T-helper 1 cell treated with Interleukin-12 subunit alpha and Interleukin-12 subunit beta and Interleukin-4 antibody, amounts not matched to agents 30 μg/mL and 1 μg/mL, for 36 hours (primary cell): Measurements from ENCODE around the gene ROBO4.

Experiments
- H3K27ac Mint-ChIP-seq: one replicate; pipeline ENCODE4 v1.8.0; 2021; ENCODE audit warnings: mild to moderate bottlenecking, mixed read lengths
- H3K27me3 Mint-ChIP-seq: one replicate; pipeline ENCODE4 v1.8.0; 2021; ENCODE audit warnings: low read depth, mixed read lengths
- H3K36me3 Mint-ChIP-seq: one replicate; pipeline ENCODE4 v1.8.0; 2021; ENCODE audit warnings: low read depth, mixed read lengths
- H3K4me1 Mint-ChIP-seq: one replicate; pipeline ENCODE4 v1.8.0; 2021; ENCODE audit warnings: low read depth, mixed read lengths
- H3K4me3 Mint-ChIP-seq: one replicate; pipeline ENCODE4 v1.8.0; 2021; ENCODE audit warnings: mild to moderate bottlenecking, moderate library complexity, mixed read lengths
- H3K9me3 Mint-ChIP-seq: one replicate; pipeline ENCODE4 v1.8.0; 2021; ENCODE audit warnings: mixed read lengths

ROBO4 gene

DNA sequence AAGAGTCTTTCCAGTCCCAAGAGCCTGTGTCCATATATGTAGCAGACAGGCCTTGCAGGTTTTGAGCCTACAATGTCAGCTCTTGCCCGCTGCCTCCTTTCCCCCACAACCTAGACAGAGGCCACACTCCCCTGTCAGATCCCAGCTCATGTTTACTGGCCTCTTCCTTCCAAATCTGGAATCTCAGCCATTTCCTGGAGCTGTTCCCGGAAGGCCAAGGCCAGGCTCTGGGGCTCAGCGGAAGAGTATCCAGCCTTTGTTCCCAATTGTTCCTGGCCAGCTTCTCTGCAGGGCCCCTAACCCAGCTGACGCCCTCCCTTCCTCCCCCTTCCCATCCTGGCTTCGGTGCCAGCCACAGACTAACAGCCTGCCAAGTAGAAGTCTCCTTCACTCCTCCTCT, 1.0 kb upstream of the ROBO4 start:
- Mint-ChIP-seq H3K27ac (no peak overlapping the region), H3K4me3 (no peak overlapping the region), H3K9me3 (no peaks in the 10 kb centered on the region), H3K4me1 (peaks cover 5% of the 10 kb centered on the region), H3K27me3 (peaks cover 26% of the 10 kb centered on the region), H3K36me3 (no peaks in the 10 kb centered on the region)

DNA sequence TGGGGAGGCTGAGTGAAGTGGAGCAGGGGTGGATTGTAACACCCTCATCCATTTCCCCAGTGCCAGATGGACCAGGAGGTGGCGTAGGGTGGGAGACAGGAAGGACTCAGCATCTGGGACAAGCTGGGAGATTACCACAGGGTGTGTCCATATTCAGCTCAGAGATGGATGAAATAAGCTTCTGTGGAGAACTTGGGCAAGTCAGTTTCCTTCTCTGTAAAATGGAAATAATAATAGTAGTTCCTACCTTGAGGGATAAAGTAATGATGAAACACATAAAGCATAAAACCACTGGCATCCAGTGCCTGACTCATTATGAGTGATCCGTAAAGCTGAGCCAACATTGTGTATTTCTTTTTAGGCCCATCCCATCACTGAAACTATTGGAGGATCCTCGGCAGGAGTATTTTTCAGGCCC, 607 bp upstream of the ROBO4 start:
- H3K27ac Mint-ChIP-seq = no peak overlapping the region
- no peaks in the 10 kb centered on the region for H3K36me3 Mint-ChIP-seq
- peaks cover 26% of the 10 kb centered on the region for H3K27me3 Mint-ChIP-seq
- peaks cover 5% of the 10 kb centered on the region for H3K4me1 Mint-ChIP-seq
- H3K9me3 Mint-ChIP-seq = no peaks in the 10 kb centered on the region
- no peak overlapping the region for H3K4me3 Mint-ChIP-seq

DNA sequence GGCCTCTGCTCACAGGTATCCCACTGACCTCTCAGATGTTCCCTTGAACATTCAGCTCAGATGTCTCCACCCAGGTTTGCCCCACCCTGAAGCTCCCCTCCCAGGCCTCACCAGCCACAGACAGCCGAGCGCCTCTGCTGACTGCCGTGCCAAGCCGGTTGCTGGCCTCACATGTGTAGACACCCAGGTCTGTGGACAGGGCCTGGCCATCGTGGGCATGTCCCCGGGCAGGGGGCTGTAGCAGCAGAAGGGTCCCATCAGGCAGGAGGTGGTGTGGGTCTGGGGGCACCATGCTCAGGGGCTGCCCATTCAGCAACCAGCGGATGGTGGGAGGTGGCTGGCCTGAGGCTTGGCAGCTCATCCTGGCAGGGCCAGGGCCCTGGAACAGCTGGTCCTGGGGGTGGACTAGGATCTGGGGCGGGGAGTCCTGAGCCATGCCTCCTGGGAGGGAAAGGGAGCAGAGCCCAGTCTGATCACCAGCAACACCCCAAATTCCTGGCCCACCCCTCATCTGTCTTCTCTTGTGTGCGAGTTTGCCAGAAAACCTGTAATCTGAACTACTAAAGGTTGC, 759 bp downstream of the ROBO4 start:
- Mint-ChIP-seq H3K4me1 (peaks cover 5% of the 10 kb centered on the region), H3K4me3 (no peak overlapping the region), H3K36me3 (no peaks in the 10 kb centered on the region), H3K9me3 (no peaks in the 10 kb centered on the region), H3K27ac (no peak overlapping the region), H3K27me3 (peaks cover 21% of the 10 kb centered on the region)

DNA sequence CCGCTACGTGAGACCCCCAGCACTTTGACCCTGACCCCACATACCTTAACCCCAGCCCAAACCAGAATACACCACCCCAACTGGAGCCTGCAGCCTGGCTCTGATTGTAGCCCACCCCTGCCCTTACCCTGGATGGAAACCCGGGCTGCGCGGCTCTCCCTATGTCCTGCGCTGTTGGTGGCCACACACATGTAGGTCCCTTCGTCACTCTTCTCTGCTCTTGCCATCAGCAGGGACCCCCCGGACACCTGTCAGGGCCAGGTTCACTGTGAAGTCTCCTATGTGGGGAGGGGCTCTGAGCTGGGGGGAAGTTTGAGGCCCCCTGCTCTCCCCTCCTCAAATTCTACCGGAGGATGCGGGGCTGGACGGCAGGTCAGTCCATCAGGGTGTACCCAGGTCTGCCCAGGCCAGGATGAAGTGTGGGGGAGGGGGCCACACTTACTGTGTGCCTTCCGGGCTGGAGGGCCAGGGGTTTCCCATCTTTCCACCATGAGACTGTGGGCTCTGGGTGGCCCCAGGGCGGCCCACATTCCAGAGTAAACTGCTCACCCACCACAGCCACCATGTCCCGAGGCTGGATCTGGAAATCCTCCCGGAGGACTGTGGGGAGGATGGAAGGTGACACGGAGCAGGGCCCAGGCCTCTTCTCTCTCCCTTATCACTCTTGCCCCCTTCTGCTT, 1.5 kb downstream of the ROBO4 start:
- Mint-ChIP-seq H3K4me1 (peaks cover 5% of the 10 kb centered on the region), H3K36me3 (no peaks in the 10 kb centered on the region), H3K9me3 (no peaks in the 10 kb centered on the region), H3K27me3 (peaks cover 14% of the 10 kb centered on the region), H3K27ac (no peak overlapping the region), H3K4me3 (no peak overlapping the region)

DNA sequence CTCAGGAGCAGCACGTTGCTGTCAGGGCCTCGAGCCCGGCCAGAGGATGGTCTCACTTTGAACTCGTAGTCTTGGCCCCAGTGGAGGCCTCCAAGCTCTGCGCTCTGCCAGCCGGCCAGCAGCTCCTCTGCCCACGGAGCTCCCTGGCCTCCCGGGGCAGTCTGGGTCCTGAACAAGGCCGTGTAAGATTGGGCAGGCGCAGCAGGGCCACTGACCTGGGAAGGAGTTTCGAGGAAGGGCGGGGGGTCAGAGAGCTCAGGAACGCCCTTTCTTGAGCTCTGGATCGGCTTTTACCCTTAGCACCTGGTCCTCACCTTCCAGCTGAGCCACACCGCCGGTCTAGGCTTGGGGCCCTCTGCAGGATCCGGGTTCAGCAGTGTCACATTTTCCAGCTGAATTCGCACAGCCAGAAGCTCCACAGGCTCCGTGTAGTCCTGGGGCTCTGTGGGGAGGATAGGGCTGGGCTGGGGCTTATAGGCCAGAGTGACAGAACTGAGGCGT, 2.1 kb downstream of the ROBO4 start:
- H3K4me3 Mint-ChIP-seq = no peak overlapping the region
- H3K9me3 Mint-ChIP-seq = no peaks in the 10 kb centered on the region
- H3K27me3 Mint-ChIP-seq = peaks cover 9% of the 10 kb centered on the region
- no peaks in the 10 kb centered on the region for H3K36me3 Mint-ChIP-seq
- peaks cover 5% of the 10 kb centered on the region for H3K4me1 Mint-ChIP-seq
- H3K27ac Mint-ChIP-seq = no peak overlapping the region

DNA sequence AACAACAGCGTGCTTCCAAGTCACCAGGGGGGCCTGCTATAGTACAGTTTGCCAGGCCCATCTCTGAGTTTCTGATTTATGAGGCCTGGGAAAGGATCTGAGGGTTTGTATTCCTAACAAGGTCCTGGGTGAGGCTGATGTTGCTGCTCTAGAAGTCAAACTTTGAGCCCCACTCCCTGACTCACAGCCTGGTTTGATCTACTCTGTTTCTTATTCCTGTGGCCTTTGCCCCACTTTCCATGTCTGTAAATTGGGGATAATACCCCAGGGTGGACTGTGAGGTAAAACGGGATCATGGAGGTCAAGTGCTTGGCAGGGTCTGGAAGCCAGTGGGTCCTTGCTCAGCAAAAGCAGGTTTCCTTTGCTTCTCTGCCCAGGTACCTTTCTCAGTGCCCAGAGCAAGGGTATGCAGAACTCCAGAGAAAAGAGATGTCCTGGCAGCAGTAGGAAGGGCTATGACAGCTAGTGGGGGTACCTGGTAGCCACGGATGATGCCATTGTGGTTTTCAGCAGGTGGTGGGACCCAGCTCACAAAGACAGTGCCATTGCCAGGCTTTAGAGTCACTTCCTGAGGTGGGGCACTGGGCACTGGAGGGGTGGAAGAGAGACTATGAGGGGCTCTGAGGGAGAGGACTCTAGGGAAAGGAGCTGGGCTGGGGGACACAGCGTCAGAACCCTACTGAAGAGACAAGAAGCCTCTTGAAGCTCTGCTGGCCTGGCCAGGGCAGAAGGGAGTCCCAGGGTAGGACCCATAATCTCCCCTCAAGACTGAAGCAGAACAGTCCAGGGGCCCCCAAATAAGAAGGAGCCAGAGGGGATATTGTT, 2.8 kb downstream of the ROBO4 start:
- H3K27ac Mint-ChIP-seq = no peak overlapping the region
- peaks cover 8% of the 10 kb centered on the region for H3K27me3 Mint-ChIP-seq
- H3K9me3 Mint-ChIP-seq = no peaks in the 10 kb centered on the region
- peaks cover 5% of the 10 kb centered on the region for H3K4me1 Mint-ChIP-seq
- no peaks in the 10 kb centered on the region for H3K36me3 Mint-ChIP-seq
- H3K4me3 Mint-ChIP-seq = no peak overlapping the region

DNA sequence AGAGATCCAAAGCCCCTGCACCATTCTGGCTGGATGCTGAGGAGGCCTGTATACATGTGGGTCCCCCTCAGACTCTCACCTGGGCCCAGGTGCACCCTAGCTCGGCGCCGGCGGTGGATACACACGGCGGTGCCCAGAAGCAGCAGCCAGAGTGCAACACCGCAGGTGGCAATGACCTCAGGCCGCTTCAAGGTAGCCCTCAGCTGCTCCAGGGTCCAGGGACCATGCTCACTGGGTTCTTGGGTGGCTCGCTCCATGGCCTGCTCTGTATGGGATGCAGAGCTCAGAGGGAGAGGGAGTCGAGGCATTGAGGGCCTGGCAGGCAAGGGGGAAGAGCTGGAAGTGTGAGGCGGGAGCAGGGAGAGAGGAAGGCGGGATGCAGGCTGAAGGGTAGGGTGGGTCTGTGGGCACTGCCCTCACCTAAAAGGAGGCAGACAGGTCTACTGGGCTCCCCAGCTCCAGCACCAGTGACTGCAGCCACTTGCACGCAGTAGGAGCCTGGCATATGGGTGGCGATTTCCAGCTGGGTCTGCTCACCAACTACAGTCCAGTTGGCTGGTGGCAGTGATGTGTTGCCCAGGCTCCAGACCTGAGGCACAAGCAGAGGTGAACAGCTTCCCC, 3.8 kb downstream of the ROBO4 start:
- H3K27me3 Mint-ChIP-seq = peaks cover 7% of the 10 kb centered on the region
- H3K4me3 Mint-ChIP-seq = no peak overlapping the region
- peaks cover 5% of the 10 kb centered on the region for H3K4me1 Mint-ChIP-seq
- H3K9me3 Mint-ChIP-seq = no peaks in the 10 kb centered on the region
- no peaks in the 10 kb centered on the region for H3K36me3 Mint-ChIP-seq
- no peak overlapping the region for H3K27ac Mint-ChIP-seq

DNA sequence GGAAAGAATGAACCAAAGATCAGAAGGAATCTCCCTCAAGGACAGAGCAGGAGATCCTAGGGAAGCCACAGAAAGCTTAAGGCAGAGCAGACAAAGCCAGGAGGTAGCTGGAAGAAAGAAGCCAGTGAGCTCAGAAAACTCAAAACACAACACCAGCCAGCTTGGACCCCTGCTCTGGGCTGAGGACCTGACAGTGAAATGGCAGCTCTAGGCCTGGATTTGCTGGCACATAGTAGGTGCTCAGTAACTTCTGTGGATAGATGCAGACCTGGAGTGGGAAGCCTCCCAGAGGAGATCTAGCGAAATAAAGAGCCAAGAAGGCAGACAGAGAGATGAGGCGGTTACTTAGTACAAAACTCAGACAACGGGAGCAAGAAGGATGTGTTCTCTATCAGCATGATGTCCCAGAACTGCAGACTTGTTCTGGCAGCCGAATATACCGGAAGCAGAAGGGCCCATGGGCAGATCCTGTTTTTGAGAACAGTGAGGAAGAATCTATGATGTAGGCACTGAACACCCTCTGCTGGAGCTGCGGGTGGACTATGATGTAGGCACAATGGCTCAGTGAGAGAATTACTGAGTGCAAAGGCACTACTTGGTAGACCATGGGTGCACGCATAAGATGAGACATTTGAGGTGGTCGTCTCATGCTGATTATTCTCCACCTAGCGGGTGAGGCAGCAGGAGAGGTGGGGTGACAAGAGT, 4.8 kb downstream of the ROBO4 start:
- Mint-ChIP-seq H3K27me3 (peaks cover 10% of the 10 kb centered on the region), H3K36me3 (no peaks in the 10 kb centered on the region), H3K4me1 (peaks cover 3% of the 10 kb centered on the region), H3K4me3 (no peak overlapping the region), H3K27ac (no peak overlapping the region), H3K9me3 (no peaks in the 10 kb centered on the region)

DNA sequence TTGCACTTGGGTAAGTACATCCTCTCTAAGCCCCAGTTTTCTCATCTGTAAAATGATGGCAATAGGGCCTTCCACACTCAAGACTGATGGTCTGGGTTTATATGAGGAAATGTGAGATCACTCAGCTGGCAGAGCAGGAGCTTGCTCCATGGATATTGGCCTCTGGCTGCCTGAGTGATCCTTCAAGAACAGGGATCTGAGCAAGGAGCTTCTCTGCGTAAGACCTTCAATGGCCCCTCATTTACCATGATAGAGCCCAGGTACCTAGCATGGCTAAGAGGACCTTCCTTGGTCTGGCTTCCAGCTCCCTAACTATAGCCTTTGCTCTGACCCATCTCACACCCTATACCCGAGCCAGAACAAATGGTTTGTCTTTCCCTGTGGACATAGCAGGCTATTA, 5.5 kb downstream of the ROBO4 start:
- Mint-ChIP-seq H3K4me3 (no peak overlapping the region), H3K27ac (no peak overlapping the region), H3K36me3 (no peaks in the 10 kb centered on the region), H3K27me3 (peaks cover 10% of the 10 kb centered on the region), H3K9me3 (no peaks in the 10 kb centered on the region), H3K4me1 (no peaks in the 10 kb centered on the region)

DNA sequence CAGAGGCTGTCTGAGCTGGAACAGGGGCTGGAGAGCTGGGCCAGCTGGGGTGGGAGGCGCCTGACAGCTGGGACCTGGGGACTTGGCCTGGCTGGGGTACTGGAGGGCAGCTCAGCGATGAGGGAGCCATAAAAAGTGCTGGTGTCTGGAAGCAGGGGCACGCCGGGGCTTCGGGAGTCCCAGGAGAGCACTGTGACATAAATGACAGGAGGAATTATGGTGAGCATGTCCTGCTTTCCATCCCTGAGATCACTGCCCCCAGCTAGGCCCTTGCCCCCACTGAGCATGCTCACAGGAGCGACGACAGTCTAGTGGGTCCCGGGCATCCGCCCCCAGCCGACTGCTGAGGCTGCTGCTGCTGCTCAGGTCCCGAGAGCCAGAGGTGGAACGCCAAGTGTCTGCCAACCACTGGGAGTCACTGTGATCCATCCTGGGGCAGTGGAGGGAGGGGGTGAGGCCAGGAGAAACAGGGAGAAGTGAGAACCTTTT, 6.2 kb downstream of the ROBO4 start:
- no peak overlapping the region for H3K27ac Mint-ChIP-seq
- H3K4me3 Mint-ChIP-seq = no peak overlapping the region
- H3K36me3 Mint-ChIP-seq = no peaks in the 10 kb centered on the region
- H3K4me1 Mint-ChIP-seq = no peaks in the 10 kb centered on the region
- no peaks in the 10 kb centered on the region for H3K9me3 Mint-ChIP-seq
- H3K27me3 Mint-ChIP-seq = peaks cover 11% of the 10 kb centered on the region

DNA sequence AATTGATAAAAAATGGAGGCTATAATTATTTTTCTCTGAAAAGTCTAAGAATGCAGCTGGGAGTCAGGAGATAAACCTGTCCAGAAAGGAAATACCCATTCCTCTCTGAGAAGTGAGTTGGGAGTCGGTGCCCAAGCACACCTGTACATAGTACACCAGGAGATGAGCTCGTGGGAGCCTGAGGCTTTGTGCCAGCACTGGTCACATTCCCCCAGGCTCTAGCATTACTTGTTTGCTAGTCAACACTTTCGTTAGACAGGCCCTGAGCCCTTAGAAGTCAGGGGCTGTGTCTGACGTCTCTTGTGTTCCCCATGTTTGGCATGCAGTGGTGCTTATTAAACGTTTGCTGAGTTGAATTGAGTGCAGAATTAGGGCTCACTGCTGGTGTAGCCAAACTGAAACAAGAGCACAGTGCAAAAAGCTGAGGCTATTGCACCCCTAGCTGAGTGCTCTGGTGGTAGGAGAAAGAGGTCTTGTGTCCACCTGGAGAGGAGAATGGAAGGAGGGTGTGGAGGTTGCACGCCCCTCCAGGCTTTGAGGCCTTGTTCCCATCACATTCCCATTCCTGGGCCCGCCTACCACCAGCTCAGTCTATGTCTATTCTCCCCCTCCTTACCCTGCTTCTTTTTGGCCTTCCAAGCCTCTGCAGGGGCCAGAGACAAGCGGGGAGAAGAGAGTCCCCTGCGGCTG, 6.8 kb downstream of the ROBO4 start:
- Mint-ChIP-seq H3K27me3 (peaks cover 14% of the 10 kb centered on the region), H3K4me1 (no peaks in the 10 kb centered on the region), H3K27ac (no peak overlapping the region), H3K36me3 (no peaks in the 10 kb centered on the region), H3K4me3 (no peak overlapping the region), H3K9me3 (no peaks in the 10 kb centered on the region)

DNA sequence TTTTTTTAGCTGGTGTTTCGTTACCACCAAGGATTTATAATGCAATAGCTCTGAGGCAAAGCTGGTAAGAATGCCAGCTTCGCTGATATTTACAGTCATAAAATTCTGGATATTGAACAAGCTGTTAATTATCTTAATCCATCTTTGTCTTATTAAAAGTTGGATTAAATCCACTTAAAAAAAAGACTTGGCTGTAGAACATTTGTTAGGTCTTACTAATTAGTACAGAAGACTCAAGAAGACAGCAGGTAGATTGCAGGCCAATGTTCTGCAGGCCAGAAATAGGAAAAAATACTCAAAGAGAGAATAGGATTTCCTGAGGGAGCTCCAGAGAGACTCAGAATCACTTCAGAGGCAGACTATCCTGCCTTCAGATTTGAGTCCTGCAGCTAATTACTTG, 7.5 kb downstream of the ROBO4 start:
- Mint-ChIP-seq H3K36me3 (no peaks in the 10 kb centered on the region), H3K4me3 (no peak overlapping the region), H3K4me1 (no peaks in the 10 kb centered on the region), H3K27me3 (peaks cover 17% of the 10 kb centered on the region), H3K27ac (no peak overlapping the region), H3K9me3 (no peaks in the 10 kb centered on the region)

DNA sequence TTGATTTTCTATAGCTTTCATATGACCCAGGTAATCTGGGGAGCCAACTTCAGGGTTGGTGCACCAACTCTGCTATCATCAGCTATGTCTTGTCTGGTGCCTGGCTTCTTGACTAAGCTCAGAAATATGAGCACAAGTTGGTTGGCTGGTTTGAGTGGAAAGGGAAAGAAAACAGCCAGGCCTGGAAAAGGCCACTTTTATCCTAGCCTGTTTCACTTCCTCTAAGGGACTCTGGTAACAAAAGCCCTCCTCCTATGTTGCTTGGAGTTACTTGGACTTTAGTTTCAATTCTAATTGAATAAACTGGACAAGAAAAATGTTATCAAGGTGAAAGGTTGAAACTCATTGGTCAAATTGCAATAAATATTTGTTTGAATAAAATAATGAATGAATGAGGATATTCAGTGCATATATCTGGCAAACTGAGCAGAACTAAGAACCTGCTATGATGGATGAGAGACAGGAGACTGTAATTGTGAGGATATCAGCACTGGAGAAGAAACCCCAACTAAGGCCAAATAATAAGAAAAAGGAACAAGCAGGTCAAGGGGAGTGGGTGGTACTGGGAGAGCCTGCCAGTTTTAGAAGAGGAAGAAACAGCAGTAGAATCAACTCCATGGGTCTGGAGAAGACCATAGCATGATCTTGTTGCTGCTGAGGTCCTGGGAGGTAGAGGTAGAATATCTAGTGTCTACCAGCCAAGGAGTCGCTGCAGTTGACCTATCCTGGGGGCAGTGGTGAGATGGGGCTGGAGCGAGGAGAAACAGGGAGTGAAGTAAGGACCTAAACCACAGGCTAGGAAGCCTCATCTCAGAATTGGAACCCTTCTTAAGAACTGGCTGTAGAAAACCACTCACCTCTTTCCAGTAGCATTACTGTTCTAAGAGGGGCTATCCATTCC, 8.2 kb downstream of the ROBO4 start:
- no peaks in the 10 kb centered on the region for H3K4me1 Mint-ChIP-seq

More for the DNA sequence above, 8.2 kb downstream of the ROBO4 start:
- H3K9me3 Mint-ChIP-seq = no peaks in the 10 kb centered on the region
- H3K4me3 Mint-ChIP-seq = no peak overlapping the region
- H3K27ac Mint-ChIP-seq = no peak overlapping the region
- H3K27me3 Mint-ChIP-seq = peaks cover 17% of the 10 kb centered on the region
- H3K36me3 Mint-ChIP-seq = no peaks in the 10 kb centered on the region
